Testis (tissue), 3 donors: ENCODE measurements around the gene OR7G1. TPM values are rescaled to one million over a fixed set of nuclear protein-coding genes. Genes with fewer than 3 reads are reported as not detected.

ENCODE experiments used
- DNase-seq: peaks from one replicate; pipeline ENCODE4 v3.0.0-alpha.2; 2019
- H3K27ac ChIP-seq, 2 donors: fragments of 200-600 bp; sonication (generic); one replicate each; pipeline ENCODE4 v1.5.1; 2019
- H3K27me3 ChIP-seq: fragments of 200-600 bp; sonication (generic); one replicate; pipeline ENCODE4 v1.5.1; 2019
- H3K36me3 ChIP-seq: fragments of 200-600 bp; sonication (generic); one replicate; pipeline ENCODE4 v1.5.1; 2017; ENCODE audit warnings: low read depth; ENCODE audit errors: missing control alignments
- H3K4me1 ChIP-seq: fragments of 200-600 bp; sonication (generic); one replicate; pipeline ENCODE4 v1.5.1; 2019
- H3K4me3 ChIP-seq, 2 donors: fragments of 200-600 bp; sonication (generic); one replicate each; pipeline ENCODE4 v1.5.1; 2017 to 2019
- H3K9me3 ChIP-seq: fragments of 200-600 bp; sonication (generic); one replicate; pipeline ENCODE4 v1.5.1; 2017
- CTCF ChIP-seq, 3 experiments: fragments of 450-650 bp in 2 of 3; fragments of 200-600 bp in 1 of 3; sonication (generic) in 1 of 3; IDR thresholded peaks; one replicate each; pipeline ENCODE4 v1.5.1; 2016 to 2019; ENCODE audit warnings: antibody characterized with exemption in 3 of 3, mild to moderate bottlenecking in 2 of 3, moderate library complexity in 1 of 3
- POLR2A ChIP-seq: fragments of 450-650 bp; IDR thresholded peaks from one replicate; pipeline ENCODE4 v1.6.1; 2017; ENCODE audit warnings: antibody characterized with exemption, mild to moderate bottlenecking, moderate library complexity
- WGBS, 2 donors: methylation state at CpG; one replicate each; pipeline ENCODE4 v1.1.5; 2018; 5-methylcytosine and 5-hydroxymethylcytosine counted together
- intact Hi-C: fragments of 100-400 bp; cut with DNase I; formaldehyde crosslinking; loops from one replicate; pipeline ENCODE4 v1.15.1; 2023; ENCODE audit warnings: low total_unique reads
- polyA plus RNA-seq: library from polyadenylated mRNA; stranded (reverse); fragments of 350-450 nt; fragmentation: Illumina TruSeq; extraction: RNeasy Lipid Tissue Mini Kit (QIAGEN cat#74804); gene quantifications from one replicate; pipeline ENCODE4 v1.2.3, GENCODE V29; 2014; ENCODE audit warnings: low read depth, low replicate concordance; ENCODE audit not compliant: insufficient read depth
- total RNA-seq, 2 donors: library from RNA; depleted of rRNA; stranded (reverse); fragments of >200 nt; gene quantifications; one replicate each; pipeline ENCODE4 v1.2.3, GENCODE V29; 2016

The OR7G1 gene
- total and polyA plus RNA-seq, 3 donors from 2014 or later = not detected

DNA sequence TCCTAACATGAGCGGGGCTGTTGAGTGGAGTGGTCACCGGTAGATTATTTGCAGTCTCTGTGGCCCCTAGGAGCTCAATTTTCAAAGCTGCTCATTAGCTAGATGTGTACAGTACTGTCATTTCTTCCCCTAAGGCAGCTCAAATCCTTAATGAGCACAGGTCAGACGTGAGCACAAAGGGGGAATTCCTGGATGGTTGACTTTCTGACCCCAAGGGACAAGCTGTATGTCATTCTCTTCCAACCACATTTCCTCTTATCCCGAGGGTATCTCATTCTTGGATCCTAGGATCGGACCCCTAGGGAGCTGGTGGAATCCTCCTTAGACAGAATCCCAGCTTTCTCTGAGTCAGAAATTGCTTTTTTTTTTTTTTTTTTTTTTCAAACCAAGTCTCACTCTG is 16.9 kb upstream of the OR7G1 start:
- Histone ChIP-seq H3K27me3 (no peaks in the 10 kb centered on the region), H3K4me3 (no peak overlapping the region), H3K27ac (no peak overlapping the region), H3K36me3 (no peaks in the 10 kb centered on the region), H3K9me3 (no peaks in the 10 kb centered on the region), H3K4me1 (no peaks in the 10 kb centered on the region)
- intact Hi-C loops = no loop called here
- DNase-seq = no peak
- 64 to 66% methylated on average over 5 of the region's 5 CpGs for WGBS, 2 donors
- no peak for TF ChIP-seq POLR2A
- TF ChIP-seq CTCF (IDR thresholded peaks at IDR 0.05) = no peak

GRCh38 chr19:9130965-9131364 is 15.4 kb upstream of the OR7G1 start:
- WGBS, 2 donors = 68 to 74% methylated on average over 1 of the region's 1 CpG
- intact Hi-C loops = no loop called here

DNA sequence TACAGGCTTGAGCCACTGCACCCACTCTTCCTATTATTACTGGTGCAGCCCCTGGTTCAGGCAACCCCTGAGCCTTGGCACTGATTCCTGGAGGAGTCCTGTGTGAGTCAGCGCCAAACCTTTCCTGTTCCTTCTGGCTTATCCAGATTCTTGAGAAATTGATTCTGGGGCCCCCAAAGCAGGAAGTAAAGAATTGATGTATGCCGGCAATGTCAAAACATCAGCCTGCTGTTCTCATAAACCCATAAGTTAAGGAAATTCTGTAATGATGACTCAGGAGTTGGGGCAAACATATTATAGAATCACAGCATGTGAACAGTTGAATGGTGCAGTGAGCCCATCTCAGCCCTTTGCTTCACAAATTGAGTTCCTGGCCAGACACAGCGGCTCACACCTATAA is 12.6 kb upstream of the OR7G1 start:
- WGBS, 2 donors = 79 to 86% methylated on average over 3 of the region's 3 CpGs
- TF ChIP-seq POLR2A (no peak), CTCF (IDR thresholded peaks at IDR 0.05) (no peak)
- intact Hi-C loops = no loop called here

More at GRCh38 chr19:9130965-9131364, 15.4 kb upstream of the OR7G1 start:
- Histone ChIP-seq H3K9me3 (no peaks in the 10 kb centered on the region), H3K27me3 (no peaks in the 10 kb centered on the region), H3K4me3 (no peak overlapping the region), H3K36me3 (no peaks in the 10 kb centered on the region), H3K4me1 (no peaks in the 10 kb centered on the region), H3K27ac (no peak overlapping the region)
- no peak for DNase-seq
- TF ChIP-seq POLR2A (no peak), CTCF (IDR thresholded peaks at IDR 0.05) (no peak)

GRCh38 chr19:9126900-9127405 is 11.4 kb upstream of the OR7G1 start, which contains the start of gene OR7G3:
OR7G3 (minus strand) TSS chr19:9126950; CDS start chr19:9126950, 0 bp downstream.
- 73 to 88% methylated on average over 1 of the region's 1 CpG for WGBS, 2 donors
- no peak for DNase-seq
- H3K4me3 ChIP-seq = no peak within 1 kb of the TSS
- no peaks in the 10 kb centered on the region for H3K27me3 ChIP-seq
- TF ChIP-seq CTCF (IDR thresholded peaks at IDR 0.05) = no peak
- no peak for TF ChIP-seq POLR2A
- H3K27ac ChIP-seq = no peak within 1 kb of the TSS
- intact Hi-C loops = no loop called here
- H3K9me3 ChIP-seq = no peaks in the 10 kb centered on the region
- no peaks in the 10 kb centered on the region for H3K36me3 ChIP-seq
- H3K4me1 ChIP-seq = no peaks in the 10 kb centered on the region

More for the DNA sequence above, 12.6 kb upstream of the OR7G1 start:
- no peaks in the 10 kb centered on the region for H3K36me3 ChIP-seq
- H3K9me3 ChIP-seq = no peaks in the 10 kb centered on the region
- no peaks in the 10 kb centered on the region for H3K4me1 ChIP-seq
- DNase-seq = no peak
- no peaks in the 10 kb centered on the region for H3K27me3 ChIP-seq
- no peak overlapping the region for H3K27ac ChIP-seq
- H3K4me3 ChIP-seq = no peak overlapping the region

GRCh38 chr19:9116547-9116946 is 984 bp upstream of the OR7G1 start:
- Histone ChIP-seq H3K27ac (no peak overlapping the region), H3K9me3 (no peaks in the 10 kb centered on the region), H3K4me3 (no peak overlapping the region), H3K36me3 (no peaks in the 10 kb centered on the region), H3K27me3 (no peaks in the 10 kb centered on the region), H3K4me1 (no peaks in the 10 kb centered on the region)
- intact Hi-C loops = no loop called here
- 46 to 56% methylated on average over 5 of the region's 5 CpGs for WGBS, 2 donors
- TF ChIP-seq CTCF (IDR thresholded peaks at IDR 0.05) (no peak), POLR2A (no peak)
- no peak for DNase-seq
